Dedifferentiated amniotic fluid mesenchymal stem cell (primary cell): ENCODE measurements around the gene KRT16.
"Not testable (repeated sequence)": the region's sequence is repeated elsewhere in the genome, so short reads cannot be mapped to it uniquely, and the experiment has no call there.

Experiments
- DNase-seq: peaks from one replicate; pipeline ENCODE4 v3.0.0-alpha.2; 2016; ENCODE audit errors: extremely low spot score

KRT16 gene

DNA sequence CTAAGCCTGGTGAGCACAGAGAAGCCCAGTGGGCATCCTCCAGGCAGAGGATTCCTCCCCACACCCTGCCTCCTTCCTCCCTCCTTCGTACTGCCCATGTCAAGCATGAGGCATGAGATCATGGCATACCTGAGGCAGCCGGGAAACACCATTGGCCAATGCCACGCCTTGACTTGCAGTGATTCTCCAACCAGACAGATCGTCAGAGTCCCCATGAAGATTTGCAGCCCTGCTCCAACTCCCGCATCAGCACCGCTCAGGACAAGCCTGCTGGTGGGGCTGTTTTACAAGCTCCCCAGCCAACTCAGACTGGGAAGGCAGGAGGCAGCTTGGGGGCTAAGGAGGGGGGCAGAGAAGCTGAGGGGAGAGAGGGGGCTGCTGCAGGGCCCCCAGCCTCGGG, 2.9 kb upstream of the KRT16 start:
- DNase-seq: no peak

DNA sequence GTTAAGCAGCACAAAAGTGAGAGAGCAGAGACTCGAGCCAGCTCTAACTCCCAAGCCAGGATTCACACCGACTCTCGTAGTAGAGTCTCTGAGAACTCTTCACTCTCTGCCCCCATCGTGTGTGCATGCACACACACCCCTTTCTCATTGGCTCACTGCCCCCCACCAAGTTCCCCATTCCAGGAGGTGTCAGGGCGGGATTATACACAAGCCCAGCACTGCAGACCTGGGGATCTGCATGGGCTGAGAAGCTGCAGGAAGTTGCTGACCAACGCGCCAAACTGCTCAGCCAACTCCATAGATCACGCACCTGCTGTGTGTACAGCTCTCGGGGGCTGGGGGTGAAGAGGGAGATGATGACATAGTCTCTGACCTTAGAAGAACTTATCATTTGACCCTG, 2.2 kb upstream of the KRT16 start:
- not testable (repeated sequence) for DNase-seq

DNA sequence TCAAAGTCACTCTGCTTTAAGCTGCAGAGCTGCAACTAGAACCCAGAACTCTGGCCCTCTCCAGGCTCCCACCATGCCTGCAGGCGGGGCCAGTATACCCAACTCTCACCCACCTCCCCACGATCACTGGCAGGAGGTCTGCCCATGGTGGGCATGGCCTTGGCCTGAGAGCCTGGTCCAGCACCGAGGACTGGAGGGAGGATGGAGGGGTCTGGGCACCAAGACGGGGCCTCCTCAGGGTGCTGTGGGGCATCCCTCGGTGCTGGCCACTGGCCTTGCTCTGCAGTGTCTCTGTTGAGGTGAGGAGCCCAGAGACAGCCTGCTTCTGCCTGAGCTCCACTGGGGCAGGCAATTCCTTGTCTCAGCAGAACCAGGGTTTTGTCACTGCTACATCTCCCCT, 1.5 kb upstream of the KRT16 start:
- DNase-seq: no peak

DNA sequence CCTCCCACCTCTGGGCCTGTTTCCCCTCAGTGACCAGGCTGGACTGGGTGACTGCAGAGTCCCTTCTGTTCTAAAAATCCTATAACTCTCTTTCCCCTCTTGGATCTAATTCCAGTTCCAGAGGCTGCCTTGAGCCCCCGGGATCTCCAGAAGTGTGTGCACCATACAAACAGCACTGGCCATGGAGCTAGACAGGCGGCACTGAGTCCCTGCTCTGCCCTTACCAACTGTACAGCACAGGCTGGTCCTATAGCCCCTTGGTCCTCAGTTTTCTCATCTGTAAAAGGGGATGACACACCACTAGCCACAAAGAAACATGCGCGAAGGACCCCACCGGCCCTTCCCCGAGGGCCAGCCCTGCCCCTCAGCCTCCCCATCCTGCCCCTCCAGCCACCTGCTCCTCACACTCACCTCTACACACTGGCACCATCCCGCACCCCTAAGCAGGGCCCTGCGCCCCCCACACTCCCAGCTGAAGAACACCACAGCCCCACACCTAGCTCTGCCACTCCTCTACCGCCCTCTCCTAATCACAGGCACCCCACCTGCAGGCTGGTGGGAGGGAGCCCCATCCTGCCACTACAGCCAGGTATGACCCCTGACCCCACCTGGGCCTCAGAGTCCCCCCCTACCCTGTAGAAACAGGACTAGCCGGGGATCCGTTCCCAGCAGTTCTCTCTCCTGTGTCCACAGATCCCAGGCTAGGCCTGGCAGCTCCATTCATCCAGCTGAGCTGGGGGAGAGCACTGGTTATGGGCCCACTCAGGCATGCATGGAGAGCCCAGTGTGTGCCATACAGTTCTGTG, 913 bp upstream of the KRT16 start:
- no peak for DNase-seq

DNA sequence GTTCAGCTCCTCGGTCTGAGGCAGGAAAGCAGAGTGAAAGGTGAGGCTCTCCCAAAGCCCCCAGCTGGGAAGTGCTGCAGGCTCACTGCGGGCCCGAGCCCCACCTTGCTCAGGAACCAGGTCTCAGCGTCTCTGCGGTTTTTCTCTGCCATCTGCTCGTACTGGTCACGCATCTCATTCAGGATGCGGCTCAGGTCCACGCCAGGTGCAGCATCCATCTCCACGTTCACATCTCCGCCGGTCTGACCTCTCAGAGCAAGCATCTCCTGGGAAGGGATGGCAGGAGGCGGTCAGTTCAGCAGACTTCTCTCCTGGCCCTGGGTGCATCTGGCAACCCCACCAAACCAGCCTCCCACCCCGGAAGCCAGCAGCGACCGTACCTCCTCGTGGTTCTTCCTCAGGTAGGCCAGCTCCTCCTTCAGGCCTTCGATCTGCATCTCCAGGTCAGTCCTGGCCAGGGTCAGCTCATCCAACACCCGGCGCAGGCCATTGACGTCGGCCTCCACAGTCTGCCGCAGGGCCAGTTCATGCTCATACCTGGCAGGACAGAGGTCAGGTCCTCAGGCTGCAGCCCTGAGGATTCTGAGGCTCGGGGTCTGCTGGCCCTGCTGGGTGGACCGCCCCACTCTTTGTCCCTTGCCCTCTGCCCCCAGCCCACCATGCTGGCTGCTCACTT, 1.5 kb downstream of the KRT16 start:
- no peak for DNase-seq

DNA sequence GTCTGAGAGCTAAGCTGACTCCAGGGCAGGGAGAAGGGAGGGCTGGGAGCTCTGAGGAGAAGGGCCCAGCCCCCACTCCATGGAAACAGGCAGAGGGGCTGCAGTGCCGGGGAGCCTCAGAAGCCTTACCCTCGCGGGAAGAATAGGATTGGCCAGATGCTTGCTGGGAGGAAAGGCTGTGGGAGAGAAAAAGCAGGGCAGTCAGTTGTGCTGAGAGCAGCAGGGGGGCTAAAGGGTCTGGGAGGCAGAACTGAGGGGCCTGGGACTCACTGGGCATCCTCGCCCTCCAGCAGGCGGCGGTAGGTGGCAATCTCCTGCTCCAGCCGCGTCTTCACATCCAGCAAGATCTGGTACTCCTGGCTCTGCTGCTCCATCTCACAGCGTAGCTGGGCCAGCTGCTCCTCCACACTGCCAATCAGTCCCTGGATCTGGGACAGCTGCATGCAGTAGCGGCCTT, 2.5 kb downstream of the KRT16 start:
- DNase-seq: not testable (repeated sequence)

DNA sequence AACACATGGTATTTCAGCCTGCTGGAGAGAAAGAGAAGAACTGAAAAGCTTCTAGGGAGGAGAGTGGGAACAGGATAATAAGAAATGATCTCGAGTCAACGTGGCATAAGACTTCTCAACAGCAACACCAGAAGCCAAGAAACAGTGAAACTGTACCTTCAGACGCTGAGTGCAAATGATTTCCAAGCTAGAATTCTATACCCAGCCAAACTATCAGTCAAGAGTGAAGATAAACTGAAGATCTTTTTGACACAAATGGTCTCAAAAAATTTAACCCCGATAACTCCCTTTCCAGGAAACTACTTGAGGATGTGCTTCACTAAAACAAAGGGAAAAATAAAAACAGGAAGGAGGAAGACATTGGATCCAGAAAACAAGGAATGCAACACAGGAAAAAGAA, 5.6 kb downstream of the KRT16 start:
- DNase-seq: not testable (repeated sequence)

DNA sequence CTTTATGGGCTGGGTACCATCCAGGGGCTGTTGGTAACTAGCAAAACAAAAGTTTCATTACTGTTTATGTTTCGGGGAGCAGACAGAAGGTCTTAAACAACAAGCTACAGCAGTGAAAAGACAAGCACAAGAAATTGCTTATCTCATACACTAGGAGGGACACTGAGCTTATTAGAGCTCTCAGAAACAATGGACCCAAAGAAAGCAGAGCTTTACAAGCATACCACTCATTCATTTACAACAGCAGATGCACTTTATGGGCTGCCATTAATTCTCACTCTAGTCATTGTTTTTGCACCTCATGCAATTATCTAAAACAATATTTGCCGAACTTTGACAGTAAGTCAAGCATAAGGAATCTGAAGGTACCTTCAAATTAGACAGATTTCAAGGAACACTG, 10.0 kb downstream of the KRT16 start:
- DNase-seq: no peak

DNA sequence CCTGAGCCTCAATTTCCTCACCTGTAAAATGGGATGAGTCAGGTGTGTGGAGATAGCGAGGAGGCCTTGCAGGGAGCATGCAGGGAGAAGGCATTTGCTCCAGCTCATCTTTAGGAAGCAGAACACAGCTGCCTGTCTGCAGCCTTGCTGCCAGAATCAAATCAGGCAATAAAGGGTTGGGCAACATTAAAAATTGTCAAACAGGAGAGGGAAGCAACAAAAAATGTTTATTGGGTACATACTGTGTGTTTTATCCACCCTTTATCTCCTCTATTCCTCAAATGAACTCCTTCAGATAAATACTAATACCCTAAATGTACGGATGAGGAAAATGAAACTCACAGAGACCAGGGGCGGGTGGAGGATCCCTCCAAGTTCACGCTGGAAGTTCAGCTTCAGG, 12.2 kb downstream of the KRT16 start:
- DNase-seq: no peak

DNA sequence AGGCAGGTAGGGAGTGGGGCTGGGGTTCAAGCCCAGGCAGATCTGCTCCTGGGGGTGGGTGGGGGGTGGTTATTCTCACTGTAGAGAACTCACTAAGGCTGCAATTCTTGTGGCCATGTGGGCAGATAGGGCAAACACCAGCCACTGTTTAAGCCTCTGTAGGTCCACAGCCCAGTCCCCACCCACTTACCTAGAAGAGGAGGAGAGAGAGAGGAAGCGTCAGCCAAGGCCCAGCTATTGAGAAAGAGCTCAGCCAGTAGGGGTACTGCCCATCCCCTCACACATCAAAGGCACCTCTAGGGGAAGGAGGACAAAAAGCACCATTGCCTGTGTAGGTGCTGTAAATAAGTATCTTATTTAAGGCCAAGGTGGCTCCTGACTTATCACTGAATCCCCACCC, 12.9 kb downstream of the KRT16 start:
- no peak for DNase-seq

DNA sequence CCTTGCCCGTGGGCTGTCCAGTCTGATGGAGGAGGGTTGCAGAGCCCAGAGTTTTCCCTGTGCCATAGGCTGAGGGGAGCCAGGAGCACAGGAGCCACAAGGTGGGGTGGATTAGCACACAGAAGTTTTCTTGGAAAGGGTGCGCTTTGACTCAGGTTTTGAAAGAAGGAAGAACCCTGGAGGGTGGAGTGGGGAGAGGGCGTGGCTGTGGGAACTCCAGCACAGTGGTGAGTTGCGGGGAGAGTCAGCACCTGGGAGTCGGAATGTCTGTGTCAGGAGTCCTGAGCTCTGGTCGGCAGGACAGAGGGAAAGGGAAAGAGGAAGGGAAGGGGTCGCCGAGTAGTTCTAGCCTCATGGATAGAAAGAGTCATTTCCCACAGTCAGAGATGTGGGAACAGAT, 17.0 kb downstream of the KRT16 start:
- no peak for DNase-seq

DNA sequence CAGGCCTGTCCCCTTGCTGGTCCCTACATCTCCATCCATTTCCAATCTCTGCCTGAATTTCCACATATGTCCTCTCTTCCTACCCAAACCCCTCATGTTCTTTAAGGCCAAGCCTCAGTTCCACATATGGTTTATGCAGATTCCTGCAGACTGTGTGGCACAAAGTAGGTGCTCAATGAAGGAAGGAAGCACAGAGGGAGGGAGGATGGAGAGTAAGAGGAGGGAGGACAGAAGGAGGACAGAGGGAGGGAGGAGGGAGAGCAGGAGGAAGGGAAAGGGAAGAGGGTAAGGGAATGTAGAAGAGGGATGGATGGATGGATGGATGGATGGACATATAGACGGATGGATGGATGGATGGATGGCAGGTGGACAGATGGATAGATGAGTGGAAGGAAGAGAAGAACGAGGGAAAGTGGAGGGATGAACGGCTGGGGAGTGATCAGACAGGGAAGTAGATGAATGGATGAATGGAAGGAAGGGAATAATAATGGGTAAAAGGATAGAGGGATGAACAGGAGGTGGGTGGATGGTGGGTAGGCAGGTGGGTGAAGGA, 18.1 kb downstream of the KRT16 start:
- DNase-seq: no peak

DNA sequence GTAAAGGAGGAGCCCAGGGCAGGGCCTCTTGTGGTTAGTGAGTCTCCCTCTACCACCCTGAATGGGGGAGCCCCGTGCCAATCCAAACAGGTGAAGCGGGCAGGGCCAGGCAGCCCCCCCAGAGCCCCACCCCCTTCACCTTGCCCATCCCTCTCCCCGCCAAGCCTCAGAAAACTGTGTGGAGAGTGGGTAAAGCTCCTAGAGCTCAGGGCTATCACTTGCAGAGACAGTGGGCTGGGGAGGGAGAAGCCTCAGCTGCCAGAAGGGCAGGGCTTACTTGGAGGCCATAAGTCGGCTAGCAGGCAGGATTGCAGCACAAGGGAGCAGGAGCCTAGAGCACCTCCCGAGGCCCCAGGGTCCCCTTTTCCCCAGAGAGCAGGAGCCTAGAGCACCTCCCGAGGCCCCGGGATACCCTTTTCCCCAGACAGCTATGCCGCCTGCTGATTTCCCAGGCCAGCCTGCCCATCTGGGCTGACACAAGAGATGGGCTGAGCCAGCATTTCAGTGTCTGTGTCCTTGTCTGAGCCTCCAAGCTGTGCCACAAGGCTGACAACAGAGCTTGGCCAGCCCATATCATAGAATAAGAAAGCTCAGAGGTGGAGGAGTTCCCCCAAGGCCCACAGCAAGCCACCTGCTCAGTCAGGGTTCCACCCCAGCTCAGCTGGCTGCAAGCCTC, 19.1 kb downstream of the KRT16 start:
- no peak for DNase-seq

DNA sequence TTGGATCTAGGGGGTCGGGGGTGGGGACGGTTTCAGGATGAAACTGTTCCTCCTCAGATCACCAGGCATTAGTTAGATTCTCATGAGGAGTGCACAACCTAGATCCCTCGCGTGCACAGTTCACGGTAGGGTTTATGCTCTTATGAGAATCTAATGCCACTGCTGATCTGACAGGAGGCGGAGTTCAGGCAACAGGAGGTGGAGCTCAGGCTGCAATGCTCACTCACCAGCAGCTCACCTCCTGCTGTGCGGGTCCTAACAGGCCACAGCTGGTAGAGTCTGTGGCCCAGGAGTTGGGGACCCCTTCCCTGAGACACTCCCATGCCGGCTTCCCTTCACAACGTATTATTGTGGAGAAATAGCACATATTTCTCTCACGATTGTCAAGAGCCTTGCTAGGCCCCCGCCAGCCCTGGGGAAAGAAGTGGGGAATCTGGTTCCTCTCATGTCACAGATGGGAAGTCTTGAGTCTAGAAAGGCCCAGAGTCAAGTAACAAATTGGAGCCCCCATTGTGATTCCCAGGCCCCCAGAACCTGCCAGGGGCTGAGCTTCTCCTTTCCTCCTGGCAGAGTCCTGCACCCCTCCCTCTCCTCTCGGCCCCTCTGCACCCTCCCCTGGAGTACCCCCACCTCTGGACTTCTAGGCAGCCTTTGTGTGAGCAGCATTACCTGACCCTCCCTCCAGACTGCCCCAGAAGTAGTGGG, 19.8 kb downstream of the KRT16 start:
- no peak for DNase-seq

DNA sequence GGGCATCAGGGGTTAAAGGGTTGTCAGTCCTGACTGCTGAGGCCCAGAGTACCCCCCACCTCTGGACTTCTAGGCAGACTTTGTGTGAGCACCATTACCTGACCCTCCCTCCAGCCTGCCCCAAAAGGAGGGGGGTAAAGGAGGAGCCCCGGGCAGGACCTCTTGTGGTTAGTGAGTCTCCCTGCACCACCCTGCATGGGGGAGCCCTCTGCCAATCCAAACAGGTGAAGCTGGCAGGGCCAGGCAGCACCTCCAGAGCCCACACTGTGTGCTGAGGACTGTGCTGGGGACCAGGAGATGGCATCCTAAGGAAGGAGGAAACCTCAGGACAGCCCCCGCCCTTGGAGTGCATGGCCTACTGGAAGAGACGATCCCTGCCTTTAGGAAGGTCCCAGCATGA, 23.3 kb downstream of the KRT16 start:
- no peak for DNase-seq

DNA sequence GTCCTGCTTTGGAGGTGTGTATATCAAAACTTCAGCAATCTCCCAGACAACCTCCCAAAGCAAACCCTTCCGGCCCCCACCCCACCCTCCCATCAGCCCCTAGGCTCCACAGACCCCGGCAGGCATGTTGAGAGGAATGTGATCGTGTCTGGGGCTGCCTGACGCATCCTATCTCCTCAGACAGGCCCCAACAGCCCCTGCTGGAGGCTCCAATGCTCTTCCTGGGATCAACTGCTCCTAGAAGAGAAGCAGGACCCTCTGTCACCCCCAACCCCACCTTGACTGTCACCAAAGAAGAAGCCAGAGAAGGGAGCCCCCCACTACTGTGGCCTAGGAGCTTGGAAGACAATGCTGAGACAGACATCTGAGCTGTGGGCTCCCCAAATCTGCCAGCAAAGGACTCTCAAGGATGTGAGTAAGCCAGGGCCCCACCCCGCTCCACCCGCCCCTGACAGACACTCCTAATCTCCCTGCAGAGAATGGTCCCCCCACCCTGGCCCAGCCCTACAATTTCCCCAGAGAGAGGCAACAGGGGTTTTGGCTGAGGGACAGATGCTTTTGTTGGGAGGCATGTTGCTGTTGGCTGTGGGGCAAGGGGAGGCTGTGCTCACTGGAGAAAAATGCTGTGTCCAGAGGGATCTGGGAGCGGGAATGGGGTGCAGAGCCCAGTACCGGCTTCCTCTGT, 24.3 kb downstream of the KRT16 start:
- DNase-seq: no peak

DNA sequence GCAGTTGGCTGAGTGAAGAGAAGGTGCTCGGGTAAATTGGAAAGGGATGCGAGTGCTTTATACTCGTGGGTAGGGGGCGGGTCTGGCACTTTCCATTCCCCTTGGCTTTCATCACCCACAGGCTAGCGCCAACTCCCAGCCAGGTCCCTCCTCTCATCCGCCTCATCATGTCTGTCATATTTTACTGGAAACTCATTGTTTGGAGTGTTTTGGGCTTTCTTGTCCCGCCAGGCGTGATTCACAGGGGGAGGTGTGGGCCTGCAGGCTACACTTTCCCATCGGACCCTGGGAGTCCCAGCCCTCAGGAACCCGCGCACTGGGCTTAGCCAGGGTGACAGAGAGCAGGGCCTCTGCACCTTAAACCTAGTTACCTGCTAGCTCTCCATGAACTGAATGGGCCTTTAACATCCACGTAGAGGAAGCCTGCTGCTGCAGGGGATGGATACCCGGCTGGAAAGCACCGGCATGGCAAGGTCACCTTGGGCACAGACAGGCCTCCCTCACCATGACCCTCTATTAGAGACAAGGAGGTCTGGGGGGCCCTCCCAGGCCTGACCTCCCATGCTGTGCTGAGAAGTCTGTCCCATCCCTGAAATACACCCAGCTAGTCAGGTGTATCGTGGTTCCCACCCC, 25.6 kb downstream of the KRT16 start, which contains the start of gene KRT14:
Gene KRT14, minus strand, starts transcription at position 33 of the 633 bp plus-strand sequence. CDS start 61 bp downstream, outside the sequence.
- no peak for DNase-seq

DNA sequence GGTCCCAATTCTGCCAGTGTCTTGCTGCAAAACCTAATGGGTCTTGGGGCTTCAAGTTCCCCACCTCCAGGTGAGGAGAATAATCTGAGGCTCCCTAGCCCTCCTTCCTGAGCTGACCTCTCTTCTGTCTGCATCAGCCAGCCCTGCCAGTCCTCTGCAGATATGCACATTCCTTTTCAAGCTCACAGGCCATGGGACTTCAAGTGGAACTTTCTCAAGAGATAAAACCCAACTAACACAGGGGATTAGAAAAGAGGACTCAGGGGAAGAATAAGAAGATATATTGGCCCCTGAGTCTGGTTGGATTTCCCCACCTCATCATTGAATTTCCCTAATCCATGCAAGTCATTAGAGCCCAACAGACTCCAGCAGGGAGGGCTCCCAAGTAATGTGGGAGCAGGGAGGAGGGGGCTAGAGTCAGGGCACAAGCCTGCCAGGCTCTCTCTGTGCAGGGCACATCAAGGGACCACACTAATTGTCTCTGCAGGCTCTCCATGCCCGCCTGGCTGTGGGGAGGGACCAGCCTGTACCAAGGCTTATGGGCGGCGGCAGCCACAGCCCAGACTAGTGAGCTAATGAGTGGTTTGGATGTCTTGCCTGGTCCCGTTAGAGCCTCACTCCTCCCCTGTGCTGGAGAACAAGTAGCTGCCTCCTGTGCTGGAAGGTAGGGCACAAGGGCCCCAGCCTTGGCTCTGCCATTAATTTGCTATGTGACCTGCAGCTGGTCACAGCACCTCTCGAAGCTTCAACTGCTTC, 27.1 kb downstream of the KRT16 start:
- no peak for DNase-seq

DNA sequence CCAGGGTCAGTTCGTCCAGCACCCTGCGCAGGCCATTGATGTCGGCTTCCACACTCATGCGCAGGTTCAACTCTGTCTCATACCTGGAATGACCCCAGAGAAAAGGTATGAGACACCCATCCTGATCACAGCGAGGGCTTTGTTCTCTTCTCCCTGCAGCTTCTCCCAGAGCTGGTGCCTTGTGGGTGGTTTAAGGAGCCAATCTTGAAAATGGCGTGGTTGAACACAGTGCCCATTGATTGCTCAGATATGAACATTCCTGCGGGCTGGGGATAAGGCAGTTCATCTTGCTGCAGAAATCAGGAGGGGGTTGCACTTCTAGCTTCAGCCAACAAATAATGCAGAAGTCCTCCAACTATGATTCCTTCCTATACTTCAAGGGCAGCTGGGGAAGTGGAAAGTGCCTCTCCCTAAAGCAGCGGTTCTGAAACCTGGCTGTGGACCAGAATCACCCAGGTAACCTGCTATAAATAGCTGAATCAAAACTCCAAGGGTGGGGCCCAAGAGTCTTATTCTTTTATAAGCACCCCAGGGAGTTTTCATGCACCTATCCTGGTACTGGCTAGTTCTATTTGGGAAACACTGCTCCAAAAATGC, 28.1 kb downstream of the KRT16 start:
- not testable (repeated sequence) for DNase-seq
